HepG2 (cell line): ENCODE data around the gene FAM120B. TPM values are rescaled to one million over a fixed set of nuclear protein-coding genes. Genes with fewer than 3 reads are reported as not detected.

Source experiments
- ATAC-seq: fragments of 200-7000 bp; cut with Tn5 transposase; 3 replicates; pipeline ENCODE4 v1.9.1; 2020; ENCODE audit warnings: mild to moderate bottlenecking, moderate library complexity
- BruUV-seq: library from RNA; stranded (reverse); fragments of 400-500 nt; replicated peaks from 2 replicates; lab custom pipeline; 2021; lab: Mats Ljungman, UMichigan
- CTCF ChIA-PET: fragments of 300-600 bp; formaldehyde crosslinking; extraction: SDS; loops from one replicate; lab custom pipeline; 2021; ENCODE audit warnings: low total read pairs, inconsistent platforms, low intra/inter-chr PET ratio; lab: Yijun Ruan, JAX
- POLR2A ChIA-PET: fragments of 350-600 bp; sonication (Branson Sonifier 250); formaldehyde crosslinking; loops from one replicate; lab custom pipeline; 2020; ENCODE audit warnings: antibody characterized with exemption, inconsistent platforms; lab: Yijun Ruan, JAX
- DNase-seq: peaks from one replicate; pipeline ENCODE4 v3.0.0-alpha.2; 2015; ENCODE audit warnings: low spot score
- FAIRE-seq: peaks from 3 replicates; lab custom pipeline; 2011; peaks lifted over from hg19 to GRCh38; lab: Jason Lieb, UNC
- H2AFZ ChIP-seq: one replicate; pipeline ENCODE4 v1.6.1; 2011; ENCODE audit warnings: low read length, inconsistent platforms
- H3K27ac ChIP-seq: fragments of 300-600 bp; 3 replicates; pipeline ENCODE4 v1.8.0; 2011; ENCODE audit warnings: mixed run types, mild to moderate bottlenecking, mixed read lengths, low read length, inconsistent platforms; ENCODE audit not compliant: insufficient read depth; ENCODE audit errors: extremely low read length
- H3K27me3 ChIP-seq, 2 experiments: fragments of 200-600 bp in 1 of 2; 2 replicates in 1 of 2; 3 replicates in 1 of 2; pipeline versions ENCODE4 v1.6.0 to v1.8.0; 2011; ENCODE audit warnings: low read length in 2 of 2, mild to moderate bottlenecking in 2 of 2, moderate library complexity in 2 of 2, inconsistent platforms in 1 of 2; ENCODE audit not compliant: insufficient read depth in 2 of 2, control insufficient read depth in 1 of 2
- H3K36me3 ChIP-seq, 2 experiments: fragments of 200-600 bp in 1 of 2; replicated peaks in 1 of 2; 2 replicates in 1 of 2; 3 replicates in 1 of 2; pipeline versions ENCODE4 v1.5.1 to v1.8.0; 2011; ENCODE audit warnings: low read length in 2 of 2, inconsistent platforms in 1 of 2; ENCODE audit not compliant: insufficient read depth in 2 of 2, control insufficient read depth in 1 of 2
- H3K4me1 ChIP-seq: 2 replicates; pipeline ENCODE4 v1.5.1; 2012; ENCODE audit warnings: low read length, inconsistent platforms; ENCODE audit not compliant: insufficient read depth
- H3K4me2 ChIP-seq: 2 replicates; pipeline ENCODE4 v1.6.0; 2011; ENCODE audit warnings: low read depth, low read length, inconsistent platforms
- H3K4me3 ChIP-seq, 3 experiments: fragments of 200-600 bp in 1 of 3; sonication (generic), shearing (Covaris generic) in 1 of 3; replicated peaks in 1 of 3; 2 replicates each; pipeline ENCODE4 v1.5.1; 2011 to 2016; ENCODE audit warnings: low read length in 3 of 3, inconsistent platforms in 2 of 3, low read depth in 2 of 3, mild to moderate bottlenecking in 2 of 3, control low read depth in 1 of 3, mixed read lengths in 1 of 3; ENCODE audit not compliant: insufficient read depth in 1 of 3
- H3K79me2 ChIP-seq: one replicate; pipeline ENCODE4 v1.6.1; 2011; ENCODE audit warnings: low read length, inconsistent platforms; ENCODE audit not compliant: insufficient read depth
- H3K9ac ChIP-seq: 2 replicates; pipeline ENCODE4 v1.6.0; 2011; ENCODE audit warnings: mild to moderate bottlenecking, low read depth, low read length, inconsistent platforms; ENCODE audit not compliant: insufficient read depth
- H3K9me3 ChIP-seq: 2 replicates; pipeline ENCODE4 v1.5.1; 2012; ENCODE audit warnings: mild to moderate bottlenecking, low read length
- H4K20me1 ChIP-seq: 2 replicates; pipeline ENCODE4 v1.6.0; 2011; ENCODE audit warnings: inconsistent platforms, mild to moderate bottlenecking, low read length, moderate library complexity; ENCODE audit not compliant: insufficient read depth
- DR1 ChIP-seq: sonication (generic); formaldehyde crosslinking; IDR thresholded peaks from 2 replicates; pipeline ENCODE4 v1.8.0; 2021; ENCODE audit warnings: mild to moderate bottlenecking, missing genetic modification reagents, inconsistent platforms
- GRHL1 ChIP-seq: sonication (generic); formaldehyde crosslinking; conservative IDR thresholded peaks from 2 replicates; pipeline ENCODE4 v1.8.0; 2022; ENCODE audit warnings: missing genetic modification reagents
- HNRNPL ChIP-seq: fragments of 200-400 bp; formaldehyde crosslinking; IDR thresholded peaks from 2 replicates; pipeline ENCODE4 v1.6.1; 2017; ENCODE audit warnings: mild to moderate bottlenecking, low read depth, low read length
- IKZF4 ChIP-seq: sonication (generic); formaldehyde crosslinking; IDR thresholded peaks from 2 replicates; pipeline ENCODE4 v1.5.1; 2020; ENCODE audit warnings: borderline replicate concordance, mild to moderate bottlenecking, low read depth, missing genetic modification reagents; ENCODE audit errors: not compliant biosample characterization
- MAFF ChIP-seq: IDR thresholded peaks from 2 replicates; pipeline ENCODE4 v1.6.1; 2011; ENCODE audit warnings: low read depth, low read length, improper control_type of control experiment
- NR2F6 ChIP-seq, 2 experiments: IDR thresholded peaks; 2 replicates each; pipeline ENCODE4 v1.6.1; 2016; ENCODE audit warnings: antibody characterized with exemption in 1 of 2, mild to moderate bottlenecking in 1 of 2
- PRPF4 ChIP-seq: fragments of 200-400 bp; formaldehyde crosslinking; IDR thresholded peaks from 2 replicates; pipeline ENCODE4 v1.6.1; 2016; ENCODE audit warnings: low read length, low read depth; ENCODE audit not compliant: poor library complexity, severe bottlenecking
- SKI ChIP-seq: fragments of 450-650 bp; IDR thresholded peaks from one replicate; pipeline ENCODE4 v1.6.1; 2018; ENCODE audit warnings: mild to moderate bottlenecking; ENCODE audit not compliant: partially characterized antibody
- ZNF180 ChIP-seq: sonication (generic); formaldehyde crosslinking; IDR thresholded peaks from 2 replicates; pipeline ENCODE4 v1.4.0; 2020; ENCODE audit warnings: low read depth, missing genetic modification reagents, borderline replicate concordance
- ZNF34 ChIP-seq: sonication (generic); formaldehyde crosslinking; IDR thresholded peaks from 2 replicates; pipeline ENCODE4 v1.4.0; 2020; ENCODE audit warnings: mild to moderate bottlenecking, missing genetic modification reagents, borderline replicate concordance
- ZNF556 ChIP-seq: sonication (generic); formaldehyde crosslinking; IDR thresholded peaks from 2 replicates; pipeline ENCODE4 v1.4.0; 2020; ENCODE audit warnings: mild to moderate bottlenecking, missing genetic modification reagents, borderline replicate concordance
- ZNF737 ChIP-seq: sonication (generic); formaldehyde crosslinking; IDR thresholded peaks from 2 replicates; pipeline ENCODE4 v1.5.0; 2020; ENCODE audit warnings: missing genetic modification reagents, mild to moderate bottlenecking, borderline replicate concordance
- WGBS: methylation state at CpG from one replicate; pipeline ENCODE4 v1.1.6; 2017; ENCODE audit warnings: low lambda C conversion rate; 5-methylcytosine and 5-hydroxymethylcytosine counted together
- in situ Hi-C: cut with HindIII; loops from 2 replicates; pipeline ENCODE4 v1.10.0; 2017; ENCODE audit warnings: low pct_unique_long_range_greater_than_20kb; ENCODE audit not compliant: extremely low pct_ligation_motif_present
- intact Hi-C: fragments of 100-400 bp; cut with micrococcal nuclease; formaldehyde crosslinking; loops from one replicate; pipeline ENCODE4 v1.10.0; 2022; ENCODE audit not compliant: unreplicated experiment
- polyA plus RNA-seq, 8 experiments: library from polyadenylated mRNA; depleted of rRNA in 3 of 8; stranded (reverse) in 7 of 8; unstranded in 1 of 8; fragments of >200 nt; fragmentation: Illumina TruSeq in 4 of 8; extraction: Trizol in 4 of 8; gene quantifications; 2 replicates each; pipeline versions ENCODE4 v1.2.1 to v1.2.3, GENCODE V29; 2011 to 2016; ENCODE audit warnings: low read depth in 4 of 8, missing spikeins in 1 of 8, mixed read lengths in 1 of 8; ENCODE audit not compliant: insufficient read depth in 1 of 8
- total RNA-seq, 5 experiments: library from RNA; depleted of rRNA; stranded (reverse); fragments of >200 nt; fragmentation: Illumina TruSeq; extraction: Trizol; gene quantifications; 2 replicates each; pipeline ENCODE4 v1.2.3, GENCODE V29; 2016; ENCODE audit warnings: low read depth in 1 of 5

FAM120B gene
- total and polyA plus RNA-seq, 2 of the 13 experiments (the other 11 are each of a cell fraction or from before 2014, with no cell fraction given): 9.2 to 10.7 TPM

- TF ChIP-seq PRPF4 (no peak), ZNF737 (CRISPR knock-in tag) (no peak)
Observed at GRCh38 chr6:170420283-170420682, 113.7 kb downstream of the FAM120B start (continued).

DNA sequence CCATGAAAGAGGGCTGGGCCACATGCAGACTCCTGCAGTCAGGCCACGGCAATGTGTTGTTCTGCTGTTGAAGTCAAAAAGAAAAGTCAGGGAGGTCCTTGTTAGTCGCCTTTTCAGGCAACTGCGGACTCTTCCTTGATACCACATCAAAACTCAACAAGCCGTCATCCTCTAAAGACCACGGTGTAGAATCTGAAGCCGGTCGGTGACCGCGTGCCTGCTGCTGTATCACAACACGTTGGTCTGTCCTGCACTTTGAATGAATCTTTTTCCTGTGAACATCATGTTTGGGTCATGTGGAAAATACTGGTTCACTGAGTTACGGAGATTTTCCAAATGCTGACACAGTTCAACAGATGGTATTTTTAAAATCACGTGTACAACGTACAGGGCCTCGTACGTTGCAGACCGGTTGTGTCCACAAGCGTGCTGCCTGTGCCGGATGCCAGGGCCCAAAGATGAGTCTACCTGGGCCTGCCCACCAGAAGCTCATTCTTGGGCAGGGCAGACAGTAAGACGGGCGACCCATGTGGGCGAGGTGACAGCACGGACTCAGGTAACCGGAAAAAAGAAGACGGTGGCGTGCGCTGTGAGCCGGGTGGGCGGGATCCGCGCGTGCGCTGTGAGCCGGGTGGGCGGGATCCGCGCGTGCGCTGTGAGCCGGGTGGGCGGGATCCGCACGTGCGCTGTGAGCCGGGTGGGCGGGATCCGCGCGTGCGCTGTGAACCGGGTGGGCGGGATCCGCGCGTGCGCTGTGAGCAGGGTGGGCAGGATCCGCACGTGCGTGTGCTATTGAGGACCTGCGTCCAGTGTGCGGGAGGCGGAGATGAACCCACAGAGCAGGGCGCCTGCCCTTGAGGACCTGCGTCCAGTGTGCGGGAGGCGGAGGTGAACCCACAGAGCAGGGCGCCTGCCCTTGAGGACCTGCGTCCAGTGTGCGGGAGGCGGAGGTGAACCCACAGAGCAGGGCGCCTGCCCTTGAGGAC is 114.5 kb downstream of the FAM120B start:
- no peak for FAIRE-seq

GRCh38 chr6:170421921-170422320 is 115.4 kb downstream of the FAM120B start:
- peaks cover 12% of the 10 kb centered on the region for H3K4me1 ChIP-seq
- POLR2A ChIA-PET: no interaction called here
- no peaks in the 10 kb centered on the region for H3K9me3 ChIP-seq
- H3K4me2 ChIP-seq: no peak overlapping the region
- peaks cover 1 to 34% of the 10 kb centered on the region in 2 experiments; a peak in 4 of 5 replicates for H3K27me3 ChIP-seq
- ATAC-seq (no peak), DNase-seq (no peak), FAIRE-seq (no peak)
- CTCF ChIA-PET: no interaction called here
- no peaks in the 10 kb centered on the region for H3K36me3 ChIP-seq
- in situ Hi-C loops (no loop called here), intact Hi-C loops (loop anchor here (10.0 kb wide), 1 partner anchor 117 kb away; the partner anchor contains the start of gene FAM120B)
- H4K20me1 ChIP-seq: no peaks in the 10 kb centered on the region
- no peak overlapping the region for H3K27ac ChIP-seq
- no peak overlapping the region for H3K9ac ChIP-seq
- no TSS peak for BruUV-seq
- WGBS: 21% methylated on average over 10 of the region's 10 CpGs
- TF ChIP-seq HNRNPL (no peak), MAFF (no peak), ZNF34 (no peak), DR1 (no peak), GRHL1 (CRISPR knock-in tag) (no peak), IKZF4 (CRISPR knock-in tag) (no peak), SKI (no peak)
- no peak overlapping the region for H2AFZ ChIP-seq
- no peaks in the 10 kb centered on the region for H3K79me2 ChIP-seq
- no peak overlapping the region for H3K4me3 ChIP-seq

More for the DNA sequence above, 114.5 kb downstream of the FAM120B start:
- CTCF ChIA-PET: no interaction called here
- DNase-seq (no peak), ATAC-seq (no peak)
- POLR2A ChIA-PET: no interaction called here
- H3K9me3 ChIP-seq: no peaks in the 10 kb centered on the region
- H4K20me1 ChIP-seq: no peaks in the 10 kb centered on the region
- intact Hi-C loops: loop anchor here (10.0 kb wide), 1 partner anchor 116 kb away; the partner anchor contains the start of gene FAM120B
- no TSS peak for BruUV-seq
- no peak overlapping the region for H3K4me2 ChIP-seq
- H3K4me1 ChIP-seq: peaks cover 12% of the 10 kb centered on the region
- H3K9ac ChIP-seq: no peak overlapping the region
- no peak overlapping the region for H3K4me3 ChIP-seq
- peaks cover 1 to 32% of the 10 kb centered on the region in 2 experiments; a peak in 4 of 5 replicates for H3K27me3 ChIP-seq
- H3K27ac ChIP-seq: no peak overlapping the region
- H3K79me2 ChIP-seq: no peaks in the 10 kb centered on the region
- WGBS: 84% methylated on average over 70 of the region's 70 CpGs
- no peaks in the 10 kb centered on the region for H3K36me3 ChIP-seq
- in situ Hi-C loops: no loop called here
- TF ChIP-seq NR2F6 (IDR thresholded peaks at IDR 0.05) (no peak), NR2F6 (CRISPR knock-in tag; IDR thresholded peaks at IDR 0.05) (no peak), ZNF180 (CRISPR knock-in tag) (no peak), ZNF556 (no peak)
- TF ChIP-seq, all 625 proteins: peak for 0
- H2AFZ ChIP-seq: no peak overlapping the region
